ENCODE results near the gene ACTR2.
"Not testable (repeated sequence)": the region's sequence is repeated elsewhere in the genome, so short reads cannot be mapped to it uniquely, and the experiment has no call there.

Gene ACTR2

DNA sequence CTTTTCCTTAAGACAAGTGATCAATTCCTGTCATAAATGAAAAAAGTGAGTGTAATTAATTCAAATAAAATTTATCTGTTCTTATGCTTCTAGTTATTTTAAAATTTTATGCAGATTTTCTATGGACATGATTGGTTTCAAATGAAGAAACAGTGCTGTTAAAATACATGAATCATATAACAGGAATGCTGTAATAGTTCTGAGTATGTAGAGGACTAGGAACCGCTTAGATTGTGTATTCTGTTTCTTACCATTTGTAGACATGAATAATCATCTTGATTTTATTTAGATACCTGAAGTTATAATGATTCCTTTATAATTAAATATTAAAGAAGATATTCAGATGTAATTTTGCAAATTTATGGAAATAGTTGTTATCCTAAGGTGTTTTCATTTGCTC lies 3.5 kb downstream of the ACTR2 start:
- DNase-seq = peak; percentile 32

DNA sequence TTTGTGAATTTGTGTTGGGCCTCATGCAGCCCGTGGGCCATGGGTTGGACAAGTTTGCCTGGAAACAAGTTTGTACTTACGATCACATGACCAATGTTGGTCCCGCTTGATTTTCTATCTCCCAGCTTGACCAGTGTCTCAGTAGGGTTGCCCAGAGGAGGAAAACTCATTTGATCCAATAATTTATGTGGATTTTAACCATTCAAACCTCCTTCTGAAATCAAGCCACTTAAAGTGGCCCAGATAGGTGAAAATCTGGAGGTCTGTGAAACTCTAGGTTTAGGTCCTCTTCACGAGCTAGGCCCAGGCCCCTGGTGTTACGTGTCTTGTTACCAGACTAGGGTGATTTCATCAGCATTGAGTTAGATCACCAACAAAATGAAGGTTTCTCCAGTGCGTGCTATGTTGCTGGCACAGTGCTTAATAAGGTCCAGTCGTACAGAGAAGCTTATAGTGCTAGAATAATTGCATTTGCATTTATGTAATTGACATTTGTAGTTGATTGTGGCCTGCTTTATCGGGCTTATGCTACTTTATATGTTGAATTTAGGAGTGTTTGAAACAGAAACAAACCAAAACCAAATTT lies 4.4 kb downstream of the ACTR2 start:
- peak; percentile 81 for DNase-seq

- DNase-seq = peak; percentile 80
Observed at GRCh38 chr2:65232636-65233035, 5.0 kb downstream of the ACTR2 start.

DNA sequence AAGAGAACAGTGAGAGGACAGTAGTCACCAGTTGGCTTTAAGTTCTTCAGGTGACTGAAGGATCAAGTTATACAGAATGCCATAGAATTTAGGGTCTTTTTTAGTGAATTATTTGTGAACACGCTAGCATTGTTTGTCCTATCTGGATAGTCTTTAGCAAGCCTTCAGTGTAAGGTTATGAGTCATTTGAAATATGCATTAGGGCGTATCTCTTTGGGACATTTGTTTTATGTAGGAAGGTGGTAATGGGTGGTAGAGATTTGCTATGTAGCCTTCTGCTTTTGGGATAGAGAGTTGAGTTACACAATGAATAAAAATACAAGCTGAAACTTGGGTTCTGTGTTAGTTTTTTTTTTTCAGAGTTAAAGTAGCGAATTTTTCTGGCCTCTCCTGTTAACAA lies 13.0 kb downstream of the ACTR2 start:
- peak; percentile 16 for DNase-seq

DNA sequence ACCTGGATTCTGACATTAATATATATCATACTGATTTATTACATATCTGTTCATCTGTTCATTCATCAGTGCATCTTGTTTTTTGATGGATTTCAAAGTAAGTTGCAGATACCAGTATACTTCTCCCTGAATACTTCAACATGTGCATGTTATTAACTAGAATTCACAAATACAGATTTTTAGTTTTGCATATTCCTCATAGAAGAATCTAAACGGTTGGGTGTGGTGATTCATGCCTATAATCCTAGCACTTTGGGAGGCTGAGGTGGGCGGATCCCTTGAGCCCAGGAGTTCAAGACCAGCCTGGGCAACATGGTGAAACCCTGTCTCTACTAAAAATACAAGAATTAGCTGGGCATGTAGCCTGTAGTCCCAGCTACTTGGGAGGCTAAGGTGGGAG lies 16.8 kb downstream of the ACTR2 start:
- not testable (repeated sequence) for DNase-seq

DNA sequence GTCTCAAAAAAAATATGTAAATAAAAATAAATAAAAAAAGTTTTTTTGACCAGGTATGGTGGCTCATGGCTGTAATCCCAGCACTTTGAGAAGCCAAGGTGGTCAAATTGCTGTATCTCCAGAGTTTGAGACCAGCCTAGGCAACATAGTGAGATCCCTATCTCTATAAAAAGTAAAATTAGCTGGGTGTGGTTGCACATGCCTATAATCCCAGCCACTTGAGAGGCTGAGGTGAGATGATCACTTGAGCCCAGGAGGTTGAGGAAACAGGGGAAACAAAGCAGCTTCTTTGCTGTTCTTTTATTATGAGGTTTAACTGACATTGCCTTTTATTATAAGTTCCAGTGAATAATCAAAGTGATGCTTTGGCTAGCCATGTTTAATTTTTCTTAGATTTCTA lies 25.0 kb downstream of the ACTR2 start:
- DNase-seq = no peak

DNA sequence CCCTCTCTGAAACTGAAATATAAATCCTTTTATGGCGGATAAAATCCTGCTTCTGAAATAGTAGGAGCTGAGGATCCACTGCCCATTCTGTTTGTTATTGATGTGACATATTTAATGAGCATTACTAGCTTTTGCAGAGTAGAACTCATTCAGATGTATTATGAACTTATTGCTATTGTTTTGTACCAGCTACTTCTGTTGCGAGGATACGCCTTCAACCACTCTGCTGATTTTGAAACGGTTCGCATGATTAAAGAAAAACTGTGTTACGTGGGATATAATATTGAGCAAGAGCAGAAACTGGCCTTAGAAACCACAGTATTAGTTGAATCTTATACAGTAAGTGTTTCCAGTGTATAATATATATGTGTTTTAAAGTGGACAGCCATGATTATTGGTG lies 27.7 kb downstream of the ACTR2 start:
- DNase-seq = peak; percentile 43

DNA sequence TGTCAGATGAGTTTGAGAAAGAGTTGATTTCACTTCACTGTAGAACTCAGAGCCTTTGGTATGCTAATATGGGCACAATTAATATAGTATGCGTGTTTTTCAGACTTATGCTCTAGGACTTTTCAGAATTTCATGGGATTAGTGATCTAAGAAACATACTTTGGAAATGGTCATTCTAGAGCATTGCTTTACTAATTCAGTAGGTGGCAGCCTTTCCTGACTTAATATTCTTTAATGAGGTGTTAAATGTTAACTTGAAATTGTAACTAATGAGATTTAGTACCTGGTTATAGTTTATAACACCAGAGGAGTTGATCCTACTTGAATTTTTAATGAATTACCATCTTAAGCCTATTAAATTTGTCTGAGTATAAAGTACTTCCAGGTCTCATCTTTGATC lies 28.4 kb downstream of the ACTR2 start:
- no peak for DNase-seq

GRCh38 chr2:65257866-65258265 lies 30.2 kb downstream of the ACTR2 start:
- DNase-seq = not testable (repeated sequence)

DNA sequence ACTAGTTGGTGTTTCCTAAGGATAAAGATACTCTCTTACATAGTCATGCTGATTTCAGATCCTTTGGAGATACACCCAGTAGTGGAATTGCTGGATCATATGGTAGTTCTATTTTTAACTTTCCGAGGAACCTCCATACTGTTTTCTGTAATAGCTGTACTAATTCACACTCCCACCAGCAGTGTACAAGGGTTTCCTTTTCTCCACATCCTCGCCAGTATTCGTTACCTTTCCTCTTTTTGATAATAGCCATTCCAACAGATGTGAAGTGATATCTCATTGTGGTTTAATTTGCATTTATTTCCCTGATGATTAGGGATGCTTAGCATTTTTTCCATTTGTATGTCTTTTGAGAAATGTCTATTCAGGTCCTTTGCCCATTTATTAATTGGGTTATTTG lies 34.0 kb downstream of the ACTR2 start:
- no peak for DNase-seq

DNA sequence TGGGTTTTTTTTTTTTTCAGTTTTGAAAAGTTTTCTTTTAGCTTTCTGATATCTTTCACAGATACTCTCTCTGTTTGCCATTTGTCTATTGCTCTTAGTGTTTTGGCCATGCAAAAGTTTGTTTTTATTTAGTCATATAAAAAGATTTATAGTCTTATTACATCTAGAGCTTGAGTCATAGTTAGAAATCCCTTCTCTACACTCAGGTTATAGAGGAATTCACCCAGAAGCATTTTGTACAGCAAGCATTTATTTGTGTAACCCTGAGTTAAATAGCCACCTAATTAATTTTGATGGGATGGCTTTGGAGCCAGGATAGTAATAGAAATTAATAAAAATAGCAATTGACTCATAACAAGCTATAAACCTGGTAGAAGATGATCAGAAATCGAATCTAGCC lies 35.6 kb downstream of the ACTR2 start:
- no peak for DNase-seq

DNA sequence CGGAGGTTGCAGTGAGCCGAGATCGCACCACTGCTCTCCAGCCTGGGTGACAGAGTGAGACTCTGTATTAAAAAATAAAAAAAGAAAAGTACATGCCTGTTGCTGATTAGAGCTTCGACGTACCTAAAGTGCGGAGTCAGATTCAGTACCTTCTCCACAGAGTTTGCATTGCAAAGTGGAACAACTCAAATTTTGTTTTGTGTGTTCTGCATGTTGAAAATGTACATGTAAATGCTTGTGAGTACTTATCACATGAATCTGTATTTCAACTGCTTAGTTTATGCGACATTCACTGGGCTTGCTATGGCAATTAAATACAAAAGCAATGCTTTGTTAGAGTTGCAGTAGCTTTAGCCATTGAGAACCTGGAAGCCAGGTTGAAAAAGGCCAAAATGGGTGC lies 36.4 kb downstream of the ACTR2 start:
- no peak for DNase-seq

GRCh38 chr2:65264821-65265670 lies 37.4 kb downstream of the ACTR2 start:
- DNase-seq = peak; percentile 41

DNA sequence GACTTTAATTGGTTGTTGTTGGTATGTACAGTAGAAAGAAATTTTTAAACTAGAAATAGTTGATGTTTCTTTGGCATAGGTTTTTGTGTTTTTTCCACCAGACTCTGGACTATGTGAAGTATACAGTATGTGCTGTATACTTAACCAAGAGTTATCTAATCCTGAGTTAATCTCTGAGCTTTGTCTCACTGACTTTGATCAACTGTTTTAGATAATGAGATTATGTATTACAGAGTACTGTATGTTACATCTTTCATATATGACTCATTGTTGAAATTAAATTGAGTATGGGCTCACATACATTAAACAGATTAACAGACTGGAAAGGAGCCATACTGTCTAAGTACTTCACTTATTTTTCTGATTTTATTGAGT lies 38.0 kb downstream of the ACTR2 start:
- DNase-seq = no peak

- no peak for DNase-seq
Observed at GRCh38 chr2:65267008-65267407, 39.4 kb downstream of the ACTR2 start.

GRCh38 chr2:65268957-65269356 lies 41.3 kb downstream of the ACTR2 start:
- DNase-seq = no peak

DNA sequence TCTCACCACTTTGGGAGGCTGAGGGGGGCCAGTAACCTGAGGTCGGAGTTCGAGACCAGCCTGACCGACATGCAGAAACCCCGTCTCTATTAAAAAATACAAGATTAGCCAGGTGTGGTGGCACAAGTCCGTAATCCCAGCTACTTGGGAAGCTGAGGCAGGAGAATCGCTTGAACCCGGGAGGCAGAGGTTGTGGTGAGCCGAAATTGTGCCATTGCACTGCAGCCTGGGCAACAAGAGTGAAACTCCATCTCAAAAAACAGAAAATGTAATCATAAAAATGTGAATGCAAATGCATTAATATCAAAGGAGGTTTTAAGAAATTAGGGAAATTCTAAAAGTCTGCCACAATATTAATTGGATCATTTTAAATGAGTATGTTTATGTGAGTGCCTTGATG lies 45.7 kb downstream of the ACTR2 start:
- no peak for DNase-seq

DNA sequence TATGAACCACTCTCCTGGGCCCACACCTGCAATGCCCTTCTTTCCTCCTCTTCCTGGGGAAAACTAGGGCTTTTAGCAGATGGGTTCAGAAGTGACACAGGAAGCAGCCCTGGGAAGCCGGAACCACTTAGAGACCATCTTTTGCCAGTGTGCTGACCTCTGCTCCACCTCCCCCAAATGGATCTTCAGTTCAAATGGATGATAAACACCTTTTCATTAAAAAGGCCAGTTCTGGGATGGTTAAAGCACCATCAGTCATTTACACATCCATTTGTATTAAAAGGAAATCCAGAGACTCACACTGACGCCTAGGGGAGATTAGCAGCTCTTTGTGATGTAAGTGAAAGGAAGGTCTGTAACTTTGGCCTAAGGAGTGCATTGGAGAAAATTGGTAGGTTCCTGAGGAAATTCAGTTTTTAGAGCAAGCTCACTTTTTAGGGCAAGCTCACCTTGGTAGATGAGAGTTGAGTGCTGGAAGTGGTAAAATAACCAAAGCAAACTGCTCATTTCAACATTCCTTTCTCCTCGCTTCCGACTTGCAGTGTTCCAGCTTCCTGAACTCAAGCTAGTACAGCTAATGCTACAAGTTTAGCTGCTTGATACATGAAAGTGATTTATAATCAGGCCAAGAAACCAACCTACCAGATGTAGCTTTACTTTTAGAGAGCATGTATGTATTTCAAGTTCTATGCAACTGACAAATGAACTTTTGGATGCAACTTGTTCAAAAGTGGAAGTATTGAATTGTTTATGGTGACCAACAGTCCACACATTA lies 47.7 kb downstream of the ACTR2 start:
- no peak for DNase-seq

GRCh38 chr2:65276609-65277008 lies 49.0 kb downstream of the ACTR2 start:
- DNase-seq = no peak

DNA sequence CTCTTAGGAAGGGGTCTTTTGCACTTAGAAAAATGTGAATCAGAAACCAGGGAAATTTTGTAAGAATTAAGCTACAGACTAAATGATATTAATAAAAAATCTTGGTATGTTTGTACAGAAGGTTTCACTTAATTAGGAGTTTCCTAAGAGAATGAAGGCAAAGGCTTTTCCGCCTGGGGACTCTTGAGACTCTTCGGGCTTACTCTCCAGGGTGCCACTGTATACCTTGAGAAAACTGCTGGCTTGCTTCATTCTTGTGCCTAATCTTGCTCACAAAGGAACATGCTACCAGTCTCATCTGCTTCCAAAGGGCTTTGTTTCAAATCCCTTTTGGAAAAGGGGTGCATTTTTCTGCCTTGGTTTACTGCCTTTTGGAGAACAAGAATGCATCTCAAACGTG lies 49.5 kb downstream of the ACTR2 start:
- DNase-seq = no peak

GRCh38 chr2:65277791-65278483 lies 50.3 kb downstream of the ACTR2 start:
- DNase-seq = no peak

DNA sequence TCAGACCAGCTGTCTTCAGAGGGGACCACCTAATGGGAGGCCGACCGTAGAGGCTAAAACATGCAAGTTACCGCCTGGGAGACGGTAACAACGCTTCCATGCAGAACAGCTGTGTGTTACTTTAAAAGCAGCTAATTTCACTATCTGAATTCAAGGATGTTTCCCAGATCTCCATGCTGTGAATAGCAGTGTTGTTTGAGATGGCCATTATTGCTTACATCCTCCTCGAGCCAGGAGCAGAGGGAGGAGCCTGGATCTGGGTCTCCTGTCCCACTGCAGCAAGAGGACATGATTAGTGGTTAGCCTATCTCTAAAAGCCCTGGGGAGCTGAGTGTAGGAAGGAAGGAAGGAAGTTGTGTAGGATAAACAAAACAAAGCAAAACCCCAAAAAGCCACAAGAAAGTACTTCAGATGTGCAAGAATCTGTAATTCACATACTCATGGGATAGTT lies 50.9 kb downstream of the ACTR2 start:
- DNase-seq = no peak

DNA sequence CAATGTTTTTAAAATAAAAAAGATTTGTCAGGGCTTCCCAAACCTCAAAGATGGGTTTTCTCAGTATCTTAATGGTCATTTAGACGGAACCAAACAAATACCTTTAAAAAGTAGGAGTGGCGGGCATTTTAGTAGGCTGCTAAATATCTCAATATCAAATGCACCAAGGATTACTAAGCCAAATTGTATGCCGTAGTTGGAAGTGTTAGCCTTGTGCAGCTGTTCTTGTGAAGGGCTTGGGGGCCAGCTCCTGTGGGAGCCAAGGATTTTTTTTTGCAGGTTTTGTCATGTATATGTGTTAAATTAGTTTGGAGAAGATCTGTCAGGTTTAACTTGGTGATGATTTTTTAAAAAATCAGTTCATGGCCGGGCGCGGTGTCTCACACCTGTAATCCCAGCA lies 52.1 kb downstream of the ACTR2 start:
- DNase-seq = no peak

Data from inflammatory macrophage treated with lipopolysaccharide for 4 hours (primary cell).